Neural progenitor cell (in vitro differentiated cells): ENCODE results near the gene TMCC1.

ENCODE experiments used
- EZH2 ChIP-seq: fragments of 200-600 bp; sonication (generic); IDR thresholded peaks from 2 replicates; pipeline ENCODE4 v1.6.1; 2017; ENCODE audit warnings: antibody characterized with exemption, mild to moderate bottlenecking, moderate library complexity
- EZH2phosphoT487 ChIP-seq: fragments of 200-600 bp; sonication (generic); IDR thresholded peaks from 2 replicates; pipeline ENCODE4 v1.6.1; 2017; ENCODE audit warnings: antibody characterized with exemption
- TF ChIP-seq, protein P1 (sequence below): fragments of 200-600 bp; sonication (generic); IDR thresholded peaks from 2 replicates; pipeline ENCODE4 v1.5.1; 2017; ENCODE audit warnings: antibody characterized with exemption, mild to moderate bottlenecking

DNA sequence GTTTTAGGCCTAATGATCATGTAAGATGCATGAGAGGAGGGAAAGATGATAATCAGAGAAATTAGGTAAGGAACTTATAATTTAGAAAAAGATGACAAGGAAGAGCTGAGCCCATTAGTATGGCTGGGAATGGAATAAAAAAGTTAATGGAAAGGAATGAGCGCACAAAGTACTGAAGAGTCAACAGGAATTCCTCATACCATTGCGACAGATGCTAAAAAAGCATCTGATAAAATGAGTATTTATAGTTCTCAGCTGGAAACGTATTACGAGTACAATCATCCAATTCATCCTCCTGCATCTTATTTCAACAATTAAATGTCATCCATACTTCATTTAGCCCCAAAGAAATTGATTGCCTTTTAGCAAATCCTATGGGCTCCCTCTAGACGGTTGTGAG, 58.9 kb downstream of the TMCC1 start:
- TF ChIP-seq, protein P1, sequence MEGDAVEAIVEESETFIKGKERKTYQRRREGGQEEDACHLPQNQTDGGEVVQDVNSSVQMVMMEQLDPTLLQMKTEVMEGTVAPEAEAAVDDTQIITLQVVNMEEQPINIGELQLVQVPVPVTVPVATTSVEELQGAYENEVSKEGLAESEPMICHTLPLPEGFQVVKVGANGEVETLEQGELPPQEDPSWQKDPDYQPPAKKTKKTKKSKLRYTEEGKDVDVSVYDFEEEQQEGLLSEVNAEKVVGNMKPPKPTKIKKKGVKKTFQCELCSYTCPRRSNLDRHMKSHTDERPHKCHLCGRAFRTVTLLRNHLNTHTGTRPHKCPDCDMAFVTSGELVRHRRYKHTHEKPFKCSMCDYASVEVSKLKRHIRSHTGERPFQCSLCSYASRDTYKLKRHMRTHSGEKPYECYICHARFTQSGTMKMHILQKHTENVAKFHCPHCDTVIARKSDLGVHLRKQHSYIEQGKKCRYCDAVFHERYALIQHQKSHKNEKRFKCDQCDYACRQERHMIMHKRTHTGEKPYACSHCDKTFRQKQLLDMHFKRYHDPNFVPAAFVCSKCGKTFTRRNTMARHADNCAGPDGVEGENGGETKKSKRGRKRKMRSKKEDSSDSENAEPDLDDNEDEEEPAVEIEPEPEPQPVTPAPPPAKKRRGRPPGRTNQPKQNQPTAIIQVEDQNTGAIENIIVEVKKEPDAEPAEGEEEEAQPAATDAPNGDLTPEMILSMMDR: no peak
- TF ChIP-seq EZH2: no peak
- no peak for TF ChIP-seq EZH2phosphoT487
